ENCODE measurements around the gene IFIT5.
"Not testable (repeated sequence)": the region's sequence is repeated elsewhere in the genome, so short reads cannot be mapped to it uniquely, and the experiment has no call there.

The IFIT5 gene

GRCh38 chr10:89393898-89394297 lies 20.5 kb upstream of the IFIT5 start:
- no peak for DNase-seq (ENCODE audit: low read depth in 2 of 2)

DNA sequence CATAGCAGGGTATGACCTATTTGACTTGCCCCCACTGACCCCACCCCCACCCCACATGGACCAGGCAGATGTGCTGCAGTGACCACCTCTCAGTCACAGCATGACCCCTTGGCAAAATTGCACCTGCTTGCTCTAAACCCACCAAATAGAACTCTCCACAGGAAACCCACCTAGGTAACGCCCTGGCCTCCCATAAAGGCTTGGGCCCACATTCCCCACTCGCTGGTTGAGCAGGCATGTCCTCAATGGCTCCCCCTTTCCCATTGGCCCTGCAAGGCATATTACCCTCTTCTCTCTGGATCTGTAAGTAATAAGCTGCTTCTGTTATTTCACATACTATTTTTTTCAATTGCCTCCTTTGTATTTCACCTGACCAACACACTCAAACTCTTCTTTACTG lies 19.2 kb upstream of the IFIT5 start:
- DNase-seq (ENCODE audit: low read depth in 2 of 2): no peak

DNA sequence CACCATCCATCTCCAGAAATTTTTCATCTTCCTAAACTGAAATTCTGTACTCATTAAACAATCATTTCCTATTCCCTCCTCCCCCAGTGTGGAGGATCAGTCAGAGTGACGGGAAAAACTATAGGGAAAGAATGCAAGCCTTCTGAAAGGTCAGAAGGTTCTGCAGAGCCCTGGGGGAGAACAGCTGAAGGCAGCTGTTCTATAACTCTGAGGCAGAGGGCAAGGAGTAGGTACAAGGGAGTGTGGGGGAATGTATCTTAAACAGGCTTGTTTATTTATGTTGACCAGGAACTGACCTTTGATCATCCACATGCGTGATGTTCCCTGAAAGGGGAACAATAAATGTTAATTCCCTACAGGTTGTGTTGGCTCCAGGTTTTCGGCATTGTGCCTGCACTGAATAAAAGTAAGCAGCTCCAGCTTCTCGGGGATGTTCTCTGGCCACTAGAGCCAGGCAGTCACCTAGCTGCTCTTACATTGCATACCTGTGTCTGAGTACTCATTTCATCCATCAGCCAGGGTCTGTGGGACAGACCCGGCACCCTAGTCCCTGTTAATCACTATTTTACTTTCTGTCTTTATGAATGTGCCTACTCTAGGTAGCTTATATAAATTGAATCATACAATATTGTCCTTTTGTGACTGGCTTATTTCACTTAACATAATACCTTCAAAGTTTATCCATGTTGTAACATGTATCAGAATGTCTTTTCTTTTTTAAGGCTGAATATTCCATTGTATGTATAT lies 16.2 kb upstream of the IFIT5 start:
- no peak for DNase-seq (ENCODE audit: low read depth in 2 of 2)

GRCh38 chr10:89399956-89400355 lies 14.4 kb upstream of the IFIT5 start:
- DNase-seq (ENCODE audit: low read depth in 2 of 2): no peak

DNA sequence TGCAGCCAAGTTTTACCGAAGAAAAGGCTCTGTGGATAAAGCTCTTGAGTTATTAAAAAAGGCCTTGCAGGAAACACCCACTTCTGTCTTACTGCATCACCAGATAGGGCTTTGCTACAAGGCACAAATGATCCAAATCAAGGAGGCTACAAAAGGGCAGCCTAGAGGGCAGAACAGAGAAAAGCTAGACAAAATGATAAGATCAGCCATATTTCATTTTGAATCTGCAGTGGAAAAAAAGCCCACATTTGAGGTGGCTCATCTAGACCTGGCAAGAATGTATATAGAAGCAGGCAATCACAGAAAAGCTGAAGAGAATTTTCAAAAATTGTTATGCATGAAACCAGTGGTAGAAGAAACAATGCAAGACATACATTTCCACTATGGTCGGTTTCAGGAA lies 11.3 kb upstream of the IFIT5 start:
- no peak for DNase-seq (ENCODE audit: low read depth in 2 of 2)

DNA sequence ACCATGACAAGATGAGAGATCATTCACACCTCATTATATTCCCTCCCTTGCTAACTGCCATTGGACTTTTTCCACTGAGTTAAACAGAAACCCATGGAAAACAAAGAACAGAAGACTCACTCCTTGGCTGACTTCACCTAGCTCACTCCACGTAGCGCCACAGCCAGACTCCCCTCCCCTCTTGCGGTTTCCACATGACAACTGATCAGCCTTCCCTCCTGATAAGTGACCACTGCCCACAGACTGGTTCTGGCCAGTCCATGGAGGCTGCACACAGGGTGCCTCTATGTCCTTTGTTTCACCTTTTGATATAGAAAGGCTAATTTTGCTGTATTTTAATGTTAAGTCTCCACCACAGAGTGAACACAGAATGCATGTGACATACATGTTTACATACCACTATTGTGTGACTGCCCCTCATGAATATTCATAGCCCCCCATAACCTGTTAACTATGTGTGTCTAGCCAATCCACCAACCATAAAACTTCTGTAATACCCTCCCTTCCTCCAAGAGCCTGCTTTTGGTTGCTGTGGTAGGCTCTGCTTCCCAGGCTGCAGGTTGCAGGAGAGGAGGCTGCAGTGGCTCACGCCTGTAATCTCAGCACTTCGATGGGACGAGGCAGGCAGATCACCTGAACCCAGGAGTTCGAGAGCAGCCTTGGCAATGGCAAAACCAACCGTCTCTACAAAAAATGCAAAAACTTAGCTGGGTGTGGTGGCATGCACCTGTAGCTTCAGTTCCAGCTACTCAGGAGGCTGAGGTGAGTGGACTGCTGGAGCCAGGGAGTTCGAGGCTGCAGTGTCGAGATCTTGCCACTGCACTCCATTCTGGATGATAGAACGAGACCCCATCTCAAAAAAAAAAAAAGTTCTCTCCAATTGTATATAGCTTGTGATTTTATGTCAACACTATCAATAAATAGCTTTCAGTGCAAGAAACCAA lies 10.0 kb upstream of the IFIT5 start:
- no peak for DNase-seq (ENCODE audit: low read depth in 2 of 2)

DNA sequence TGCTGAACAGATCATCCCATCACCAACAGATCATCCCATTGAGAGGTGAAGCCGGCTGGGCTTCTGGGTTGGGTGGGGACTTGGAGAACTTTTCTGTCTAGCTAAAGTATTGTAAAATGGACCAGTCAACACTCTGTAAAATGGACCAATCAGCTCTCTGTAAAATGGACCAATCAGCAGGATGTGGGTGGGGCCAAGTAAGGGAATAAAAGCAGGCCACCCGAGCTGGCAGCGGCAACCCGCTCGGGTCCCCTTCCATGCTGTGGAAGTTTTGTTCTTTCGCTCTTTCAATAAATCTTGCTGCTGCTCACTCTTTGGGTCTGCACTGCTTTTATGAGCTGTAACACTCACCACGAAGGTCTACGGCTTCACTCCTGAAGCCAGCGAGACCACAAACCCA lies 8.2 kb upstream of the IFIT5 start:
- DNase-seq (ENCODE audit: low read depth in 2 of 2): not testable (repeated sequence)

- DNase-seq (ENCODE audit: low read depth in 2 of 2): not testable (repeated sequence)
Measured at GRCh38 chr10:89407792-89408191, 6.6 kb upstream of the IFIT5 start.

DNA sequence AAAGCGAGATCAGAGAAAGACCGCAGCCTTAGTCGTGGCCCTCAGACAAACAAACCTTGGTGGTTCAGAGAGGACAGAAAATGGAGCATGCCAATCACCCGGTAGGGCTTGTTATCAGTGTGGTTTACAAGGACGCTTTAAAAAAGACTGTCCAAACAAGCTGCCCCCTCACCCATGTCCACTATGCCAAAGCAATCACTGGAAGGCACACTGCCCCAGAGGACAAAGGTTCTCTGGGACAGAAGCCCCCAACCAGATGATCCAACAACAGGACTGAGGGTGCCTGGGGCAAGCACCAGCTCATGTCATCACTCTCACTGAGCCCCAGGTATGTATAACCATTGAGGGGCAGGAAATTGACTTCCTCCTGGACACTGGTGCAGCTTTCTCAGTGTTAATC lies 5.1 kb upstream of the IFIT5 start:
- DNase-seq (ENCODE audit: low read depth in 2 of 2): not testable (repeated sequence)

DNA sequence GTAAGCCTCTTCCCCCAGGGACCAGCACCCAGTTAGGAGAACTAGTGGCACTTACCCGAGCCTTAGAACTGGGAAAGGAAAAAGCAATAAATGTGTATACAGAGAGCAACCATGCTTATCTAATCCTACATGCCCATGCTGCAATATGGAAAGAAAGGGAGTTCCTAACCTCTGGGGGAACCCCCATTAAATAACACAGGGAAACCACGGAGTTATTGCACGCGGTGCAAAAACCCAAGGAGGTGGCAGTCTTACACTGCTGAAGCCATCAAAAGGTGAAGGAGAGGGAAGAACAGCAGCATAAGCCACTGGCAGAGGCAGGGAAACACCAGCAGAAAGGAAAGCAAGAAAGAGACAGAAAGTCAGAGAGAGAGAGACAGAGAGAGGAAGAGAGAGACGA lies 3.8 kb upstream of the IFIT5 start:
- not testable (repeated sequence) for DNase-seq (ENCODE audit: low read depth in 2 of 2)

- DNase-seq (ENCODE audit: low read depth in 2 of 2): not testable (repeated sequence)
Measured at GRCh38 chr10:89411135-89411534, 3.2 kb upstream of the IFIT5 start.

- peak in 1 of 2 donors; percentile 9 for DNase-seq (ENCODE audit: low read depth in 2 of 2)
Measured at GRCh38 chr10:89412276-89412675, 2.1 kb upstream of the IFIT5 start.

GRCh38 chr10:89413398-89413912 lies 913 bp upstream of the IFIT5 start:
- DNase-seq (ENCODE audit: low read depth in 2 of 2): no peak

DNA sequence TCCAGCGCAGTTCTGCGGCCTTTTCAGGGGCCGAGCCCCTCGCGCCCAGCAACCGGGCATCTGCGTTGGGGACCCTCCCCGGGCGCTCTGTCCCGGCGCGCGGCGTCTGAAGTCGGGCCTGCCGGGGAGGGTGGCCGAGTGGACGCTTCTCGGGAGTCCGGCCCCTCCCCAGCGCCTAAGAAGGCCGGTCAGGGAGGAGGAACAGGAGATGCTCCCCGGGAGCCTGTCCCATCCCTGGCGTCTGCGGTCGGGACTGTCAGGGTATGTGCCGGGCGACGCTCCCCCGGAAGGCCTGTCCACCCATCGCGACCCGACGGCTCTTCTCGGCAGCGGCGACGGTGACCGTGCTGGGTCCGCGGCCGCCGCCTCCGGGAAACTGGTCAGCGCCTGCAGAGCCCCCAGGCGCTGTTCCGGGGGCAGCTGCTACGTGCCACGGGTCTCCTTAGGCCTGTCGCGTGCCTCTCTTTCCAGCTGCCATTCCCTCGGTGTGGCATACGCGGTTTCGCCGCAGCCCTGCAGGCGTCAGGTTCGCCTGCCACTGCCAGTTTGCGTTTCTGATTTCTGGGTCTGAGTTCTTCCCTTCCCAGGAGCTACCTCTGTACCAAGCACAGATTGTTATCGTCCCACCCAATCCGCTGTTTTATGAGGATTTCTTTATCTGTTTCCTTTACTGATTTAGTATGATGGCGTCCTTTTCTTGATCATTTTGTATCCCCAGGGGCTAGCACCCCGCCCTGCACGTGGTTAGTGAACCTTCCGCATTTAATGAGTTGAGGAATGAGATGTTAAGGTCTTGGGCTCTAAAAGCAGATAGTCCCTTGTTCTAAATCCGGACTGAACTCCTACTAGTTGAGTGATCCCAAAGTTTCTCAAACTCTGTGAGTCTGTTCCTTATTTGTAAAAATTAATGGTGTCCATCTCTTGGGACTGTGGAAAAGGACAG lies 782 bp downstream of the IFIT5 start:
- DNase-seq (ENCODE audit: low read depth in 2 of 2): no peak

DNA sequence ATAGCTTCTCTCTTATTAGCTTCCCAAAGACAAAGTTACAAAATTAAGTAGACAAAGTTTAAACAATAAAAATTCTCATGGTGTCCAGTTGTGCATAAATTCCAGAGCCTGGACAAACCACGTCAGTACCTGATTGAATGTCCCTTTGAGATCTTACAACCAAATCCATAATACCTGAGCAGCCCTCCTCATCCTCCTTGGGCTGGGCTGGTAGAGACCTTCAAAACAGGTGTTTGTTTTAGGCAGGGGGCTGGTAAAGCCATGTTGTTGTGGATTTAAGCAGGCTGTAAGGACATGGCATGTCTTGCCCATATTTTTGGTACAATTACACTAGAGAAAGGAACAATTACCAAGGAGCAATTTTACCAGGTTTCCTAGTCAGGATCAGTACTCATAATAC lies 2.1 kb downstream of the IFIT5 start:
- DNase-seq (ENCODE audit: low read depth in 2 of 2): no peak

DNA sequence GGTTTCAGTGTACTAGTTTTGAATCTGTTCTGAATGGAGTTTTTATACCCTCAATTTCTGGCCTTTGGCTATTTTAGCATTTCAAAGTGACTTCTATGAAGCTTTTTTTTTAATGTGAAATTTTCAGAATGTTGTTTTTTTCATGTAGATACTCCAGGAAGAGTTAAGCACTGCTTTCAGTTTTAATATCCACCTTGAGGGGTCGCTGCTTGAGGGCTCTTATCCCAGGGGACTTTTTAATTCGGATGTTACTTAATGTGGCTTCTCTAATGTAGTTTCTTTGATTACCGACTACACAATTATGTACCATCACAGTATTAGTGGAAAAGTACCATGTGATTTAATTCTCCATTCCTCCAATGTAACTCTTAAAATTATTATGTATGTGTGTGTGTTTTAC lies 5.2 kb downstream of the IFIT5 start:
- DNase-seq (ENCODE audit: low read depth in 2 of 2): no peak

- no peak for DNase-seq (ENCODE audit: low read depth in 2 of 2)
Measured at GRCh38 chr10:89421018-89421476, 6.7 kb downstream of the IFIT5 start.

- no peak for DNase-seq (ENCODE audit: low read depth in 2 of 2)
Measured at GRCh38 chr10:89425000-89425399, 10.6 kb downstream of the IFIT5 start.

DNA sequence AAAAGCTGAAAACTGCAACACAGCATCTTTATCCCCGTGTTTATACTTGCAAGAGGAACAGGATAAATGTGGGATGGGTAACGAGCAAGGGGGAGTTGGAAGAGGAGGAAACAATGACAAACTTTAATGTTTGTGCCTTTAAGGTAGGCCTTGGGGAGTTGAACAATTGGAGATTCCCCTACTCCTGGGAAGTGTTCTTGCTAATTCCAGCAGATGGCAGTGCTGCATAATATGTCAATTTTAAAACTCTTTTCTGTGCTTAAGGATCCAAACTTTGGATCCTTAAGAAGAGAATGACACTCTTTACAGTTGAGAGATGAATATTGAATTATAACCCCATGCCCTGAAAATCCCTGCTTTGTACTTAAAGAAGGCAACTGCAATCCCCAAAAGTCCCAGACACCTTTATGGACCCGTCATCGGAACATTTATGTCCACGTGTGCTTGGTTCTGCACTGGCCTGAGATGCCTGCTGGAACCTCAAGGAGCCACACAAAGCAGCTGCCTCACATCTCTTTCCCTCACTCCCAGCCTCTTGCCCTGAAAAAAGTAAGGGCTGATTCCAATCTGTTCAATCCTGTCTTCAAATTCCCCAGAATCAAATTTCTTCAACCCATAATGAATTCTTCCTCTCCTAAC lies 12.0 kb downstream of the IFIT5 start:
- DNase-seq (ENCODE audit: low read depth in 2 of 2): no peak

DNA sequence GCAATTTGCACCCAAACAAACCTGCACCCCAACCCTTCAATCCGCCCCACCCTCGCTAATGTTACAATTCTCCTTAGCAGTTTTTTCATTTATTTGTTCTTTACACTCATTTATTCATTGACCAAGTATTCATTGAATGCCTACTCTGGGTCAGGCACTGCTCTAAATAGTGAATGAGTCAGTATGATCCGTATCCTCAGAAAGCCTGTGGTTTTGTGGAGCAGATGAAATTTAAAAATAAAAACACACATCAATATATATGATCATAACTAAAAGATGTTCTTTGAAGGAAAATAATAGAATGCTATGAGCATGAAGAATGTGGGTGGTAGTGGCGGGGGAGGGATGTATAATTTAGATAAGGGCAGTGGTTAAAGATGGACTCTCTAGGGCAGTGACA lies 13.3 kb downstream of the IFIT5 start:
- DNase-seq (ENCODE audit: low read depth in 2 of 2): no peak

DNA sequence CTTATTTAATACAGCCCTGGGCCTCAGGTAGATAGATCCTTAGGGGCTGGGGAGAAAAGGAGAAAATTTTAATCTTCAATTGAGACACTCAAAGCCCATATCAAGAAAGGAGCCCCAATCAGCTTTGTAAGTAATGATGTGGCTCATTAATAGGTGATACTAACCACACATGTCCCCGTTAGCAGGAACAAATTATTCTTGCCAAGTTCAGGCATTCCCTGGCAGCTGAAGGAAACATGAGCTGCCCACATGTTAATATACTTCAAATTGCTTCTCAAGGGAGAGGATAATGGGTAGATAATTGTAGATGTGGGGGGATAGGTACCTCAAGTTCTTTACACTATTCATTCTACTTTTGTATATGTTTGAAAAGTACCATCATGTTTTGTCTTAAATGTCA lies 14.5 kb downstream of the IFIT5 start:
- DNase-seq (ENCODE audit: low read depth in 2 of 2): no peak
